NCI-H2227 treated with DMSO at 0.1 percent for 48 hours (cell line): Measurements from ENCODE around the gene NRGN.

ENCODE experiments used
- DNase-seq: peaks from one replicate; lab custom pipeline; 2025; lab: John Stamatoyannopoulos, UW

The NRGN gene

DNA sequence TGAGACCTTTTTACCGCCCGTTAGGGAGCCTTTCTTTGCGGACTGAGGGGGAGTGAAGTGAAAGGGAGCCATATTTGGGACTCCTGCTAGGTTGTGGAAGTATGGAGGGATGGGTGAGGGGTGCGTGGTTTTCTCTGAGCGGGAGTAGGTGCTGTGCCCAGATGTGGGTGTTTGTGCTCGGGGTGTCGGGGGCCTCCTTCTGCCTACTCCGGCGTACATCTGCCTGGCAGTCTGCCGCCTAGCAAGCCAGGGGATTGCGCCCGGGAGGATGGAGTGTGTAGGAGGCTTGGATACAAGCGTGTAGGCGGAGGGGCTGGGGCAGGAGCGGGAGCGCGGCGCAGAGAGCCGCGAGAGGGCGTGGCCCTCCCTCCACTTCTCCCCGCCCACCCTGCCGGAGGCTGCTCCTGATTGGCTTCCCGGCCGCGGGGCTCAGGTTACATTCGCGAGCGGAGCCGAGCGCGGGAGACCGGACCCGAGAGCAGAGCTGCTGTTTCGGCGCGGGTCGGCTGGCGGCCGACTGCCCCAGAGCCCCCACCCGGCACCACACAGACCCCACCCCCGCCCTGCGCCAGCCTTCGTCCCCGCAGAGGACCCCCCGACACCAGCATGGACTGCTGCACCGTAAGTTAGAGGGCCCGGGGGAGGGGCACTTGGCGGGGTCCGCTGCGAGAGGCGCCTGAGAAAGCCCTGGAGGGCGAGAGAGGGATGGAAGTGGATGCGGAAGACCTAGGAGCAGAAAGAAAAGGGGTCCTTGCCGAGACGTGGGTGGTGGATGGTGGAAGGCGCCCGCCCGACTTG is at the start of gene NRGN:
TSS of gene NRGN (plus strand) at position 464 of the 798 bp plus-strand sequence. CDS start at position 607, 143 bp downstream.
- DNase-seq: peak; percentile 84

DNA sequence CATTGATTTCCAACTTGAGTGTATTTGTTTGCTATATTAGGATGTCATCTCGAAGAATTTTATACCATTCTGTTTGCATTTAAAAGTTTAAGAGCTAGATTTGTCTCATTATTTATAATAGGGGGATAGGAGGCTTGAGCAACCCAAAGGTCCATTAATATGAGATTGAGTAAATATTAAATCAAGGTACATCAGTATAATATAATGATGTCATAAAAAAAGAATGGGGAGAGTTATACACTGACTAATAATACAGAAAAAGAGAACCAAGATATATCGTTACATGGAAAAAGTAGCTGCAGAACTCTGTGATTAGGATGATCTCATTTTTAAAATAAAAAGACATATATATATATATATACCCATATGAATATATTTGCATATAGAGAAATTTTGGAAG is 46.6 kb upstream of the NRGN start:
- DNase-seq: no peak

DNA sequence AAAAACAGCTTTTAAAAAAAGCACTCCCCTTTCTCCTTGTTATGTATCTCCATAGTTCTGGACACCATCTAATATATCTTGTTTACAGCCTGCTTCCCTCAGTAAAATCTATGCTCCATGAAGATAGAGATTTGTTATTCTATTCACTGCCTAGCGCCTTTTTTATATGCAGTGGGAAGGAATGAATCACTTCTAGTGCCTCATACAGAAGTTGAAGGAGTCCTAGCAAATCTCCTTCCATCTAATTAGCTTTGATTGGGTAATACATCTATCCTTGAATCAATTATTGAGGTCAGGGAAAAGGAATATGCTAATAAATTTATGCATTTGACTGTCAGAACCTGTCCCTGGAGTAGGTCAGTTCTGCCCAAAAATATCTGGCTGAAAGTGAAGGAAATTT is 40.2 kb upstream of the NRGN start:
- DNase-seq: no peak

DNA sequence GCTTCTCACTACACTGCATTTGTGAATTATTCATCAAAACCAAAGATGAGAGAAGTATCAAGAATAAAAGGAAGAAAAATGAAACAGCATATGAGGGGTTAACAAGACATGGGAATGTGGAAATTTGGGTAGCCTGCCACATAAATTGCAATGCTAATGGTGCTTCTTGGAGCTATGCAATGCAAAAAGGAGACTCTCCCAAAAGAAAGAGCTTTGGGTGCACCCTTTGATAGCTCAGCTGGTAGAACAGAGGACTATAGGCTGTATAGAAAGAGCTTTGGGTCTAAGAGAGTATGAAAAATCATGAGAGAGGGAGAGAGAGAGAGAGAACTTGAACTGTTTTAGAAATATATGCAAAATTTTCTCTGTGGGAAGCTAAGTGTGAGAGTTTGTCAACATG is 39.7 kb upstream of the NRGN start:
- no peak for DNase-seq

DNA sequence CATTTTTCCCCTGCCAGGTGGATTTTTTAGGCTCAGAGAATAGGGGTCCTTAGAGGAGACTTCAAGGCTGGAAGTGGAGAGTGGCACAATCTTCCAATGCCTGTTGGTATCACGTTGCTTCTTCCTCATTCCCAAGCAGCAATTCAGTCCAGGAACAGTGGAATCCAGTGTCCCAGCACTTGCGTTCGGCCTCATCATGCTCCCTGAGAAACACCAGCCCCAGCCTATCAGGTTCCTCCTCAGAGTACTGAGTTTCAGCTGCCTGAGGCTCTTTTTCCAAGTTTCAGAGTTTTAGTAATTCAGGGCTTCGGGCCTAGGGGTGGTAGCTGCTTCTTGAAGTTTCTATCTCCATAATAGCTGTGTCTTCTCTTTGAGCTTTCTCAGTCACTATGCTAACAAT is 31.9 kb upstream of the NRGN start:
- DNase-seq: no peak

DNA sequence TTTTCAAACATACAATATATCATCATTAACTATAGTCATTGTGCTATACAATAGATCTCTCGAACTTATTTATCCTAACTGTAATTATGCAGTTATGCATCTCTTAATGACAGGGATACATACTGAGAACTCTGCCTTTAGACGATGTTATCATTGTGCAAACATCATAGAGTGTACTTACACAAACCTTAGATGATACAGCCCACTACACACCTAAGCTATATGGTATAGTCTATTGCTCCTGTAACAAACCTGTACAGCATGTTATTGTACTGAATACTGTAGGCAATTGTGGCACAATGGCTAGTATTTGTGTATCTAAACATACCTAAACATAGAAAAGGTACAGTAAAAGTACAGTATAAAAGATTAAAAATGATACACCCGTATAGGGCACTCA is 27.4 kb upstream of the NRGN start:
- no peak for DNase-seq

DNA sequence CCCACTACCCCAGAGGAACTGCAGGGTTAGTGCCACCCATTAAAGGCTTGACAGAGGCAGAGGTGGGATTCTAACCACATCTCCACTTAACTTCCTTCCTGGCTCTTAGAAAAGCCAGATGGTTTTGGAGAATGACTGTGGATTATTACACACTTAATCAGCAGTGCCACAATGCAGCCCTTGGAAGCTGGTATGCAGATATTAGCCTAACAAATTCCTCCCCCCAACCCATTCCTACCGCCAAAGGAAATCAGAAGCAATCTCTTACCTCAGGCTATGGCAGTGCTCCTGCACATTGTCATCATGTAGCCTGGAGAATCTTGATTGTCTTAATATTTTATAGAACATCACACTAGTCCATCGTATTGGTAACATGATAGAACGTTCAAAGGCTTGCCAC is 23.2 kb upstream of the NRGN start:
- no peak for DNase-seq

DNA sequence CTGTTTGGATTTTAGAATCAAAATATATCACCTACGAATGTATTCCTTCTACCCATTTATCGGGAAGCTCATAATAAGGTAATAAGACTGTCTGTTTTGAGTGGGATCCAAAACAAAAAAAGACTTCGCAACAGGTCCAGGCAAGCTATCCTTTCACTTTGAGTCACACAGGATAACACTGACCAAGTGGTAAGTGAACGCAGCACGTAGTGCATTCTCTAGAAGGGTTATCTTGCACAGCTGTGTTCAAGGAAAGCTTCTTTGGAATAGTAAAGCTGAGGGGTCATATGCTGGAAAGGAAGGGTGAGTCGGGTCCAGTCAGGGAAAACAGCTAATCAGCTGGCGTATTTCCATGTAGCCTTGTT is 22.3 kb upstream of the NRGN start:
- DNase-seq: no peak

DNA sequence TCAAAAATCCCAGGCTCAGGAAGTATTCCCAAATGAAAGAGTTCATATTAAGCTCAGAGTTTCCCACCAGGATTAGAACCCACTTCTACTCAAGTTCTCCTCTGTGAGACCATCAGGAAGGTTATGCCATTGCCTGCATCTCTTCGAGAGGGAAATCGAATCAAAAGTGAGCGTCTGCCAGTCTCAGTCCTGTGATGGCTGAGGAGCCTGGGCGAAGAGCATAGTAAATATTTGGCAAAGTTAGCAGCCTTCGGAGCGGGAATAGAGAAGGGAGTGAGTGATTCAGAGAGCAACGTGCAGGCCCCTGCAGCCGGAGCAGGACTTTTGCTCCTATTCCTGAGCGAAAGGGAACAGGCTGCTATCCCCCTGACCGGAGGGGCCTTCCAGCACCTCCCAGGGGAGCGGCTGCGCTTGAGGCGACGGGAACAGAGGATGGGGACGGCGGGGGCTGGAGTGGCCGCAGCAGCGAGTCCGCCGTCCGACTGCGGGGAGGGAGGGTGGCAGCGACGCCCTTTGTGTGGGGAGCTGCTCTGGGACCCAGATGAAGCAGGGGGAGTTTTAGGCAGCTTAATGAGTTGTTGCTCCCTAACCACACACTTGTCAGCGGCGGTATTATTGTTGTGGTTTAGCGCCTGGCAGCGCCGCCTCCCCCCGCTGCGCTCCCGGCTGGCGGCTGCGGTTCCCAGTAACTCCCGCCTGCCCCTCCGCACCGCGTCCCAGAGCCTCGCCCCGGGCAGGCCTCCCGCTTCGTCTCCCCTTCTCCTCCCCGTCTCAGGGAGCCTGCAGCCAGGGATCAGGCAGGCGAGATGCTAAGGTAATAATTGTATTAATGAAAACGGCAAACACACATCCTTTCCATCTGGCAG is 21.7 kb upstream of the NRGN start:
- DNase-seq: no peak

DNA sequence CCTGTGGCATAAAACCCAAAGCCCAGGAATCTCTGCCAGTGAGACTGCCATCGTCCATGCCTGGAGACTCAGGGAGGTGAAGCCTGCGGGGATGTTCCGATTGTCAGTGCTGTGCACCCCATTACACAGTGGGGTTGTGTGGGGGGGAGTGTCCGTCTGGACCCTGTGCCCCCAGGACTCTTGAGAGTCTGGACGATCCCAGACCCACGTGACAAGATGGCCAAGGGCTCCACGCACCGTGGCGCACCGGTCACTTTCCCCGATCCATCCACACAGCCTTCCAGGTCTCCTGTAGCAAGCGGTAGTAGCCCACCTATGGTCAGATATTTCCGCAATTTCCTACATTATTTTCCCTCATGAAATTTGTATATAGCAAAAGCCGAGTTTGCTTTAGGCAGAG is 20.9 kb upstream of the NRGN start:
- no peak for DNase-seq

DNA sequence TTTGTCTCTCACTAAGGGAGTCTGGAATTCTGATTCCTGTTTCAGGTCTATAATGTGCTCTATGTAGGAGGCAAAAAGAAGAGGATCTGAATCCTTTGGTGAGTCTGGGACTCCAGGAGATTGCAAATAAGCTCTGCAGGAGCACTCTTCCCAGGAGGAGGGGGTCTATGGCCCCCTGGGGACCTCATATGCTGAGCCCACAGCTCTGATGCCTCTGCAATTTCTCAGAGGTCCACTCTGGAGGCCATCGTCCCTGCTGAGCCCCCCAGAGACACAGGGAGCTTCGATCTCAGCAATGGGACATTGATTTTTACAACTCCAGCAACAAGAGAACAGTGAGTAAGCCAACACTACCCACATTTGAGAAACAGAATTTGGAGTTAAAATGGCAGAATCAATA is 20.2 kb upstream of the NRGN start:
- DNase-seq: no peak

DNA sequence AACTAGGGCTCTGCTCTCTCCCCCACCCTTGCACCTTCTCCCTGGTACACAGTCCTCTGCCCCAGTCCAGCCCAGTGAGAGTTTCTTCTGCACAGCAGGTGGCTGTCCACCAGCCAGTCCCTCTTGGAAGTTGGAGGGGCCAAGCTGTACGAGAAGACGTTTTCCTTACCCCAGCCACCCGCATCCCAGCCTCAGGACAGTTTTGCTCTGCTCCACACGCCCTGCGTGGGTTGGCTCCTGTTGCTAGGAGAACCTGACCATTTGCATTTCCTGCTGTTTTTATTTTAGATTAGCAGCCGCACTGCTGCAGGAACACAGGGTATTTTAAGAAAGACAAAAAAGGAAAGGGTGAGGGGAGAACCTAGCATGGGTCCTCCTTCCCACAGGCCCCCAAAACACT is 17.6 kb upstream of the NRGN start:
- DNase-seq: no peak

DNA sequence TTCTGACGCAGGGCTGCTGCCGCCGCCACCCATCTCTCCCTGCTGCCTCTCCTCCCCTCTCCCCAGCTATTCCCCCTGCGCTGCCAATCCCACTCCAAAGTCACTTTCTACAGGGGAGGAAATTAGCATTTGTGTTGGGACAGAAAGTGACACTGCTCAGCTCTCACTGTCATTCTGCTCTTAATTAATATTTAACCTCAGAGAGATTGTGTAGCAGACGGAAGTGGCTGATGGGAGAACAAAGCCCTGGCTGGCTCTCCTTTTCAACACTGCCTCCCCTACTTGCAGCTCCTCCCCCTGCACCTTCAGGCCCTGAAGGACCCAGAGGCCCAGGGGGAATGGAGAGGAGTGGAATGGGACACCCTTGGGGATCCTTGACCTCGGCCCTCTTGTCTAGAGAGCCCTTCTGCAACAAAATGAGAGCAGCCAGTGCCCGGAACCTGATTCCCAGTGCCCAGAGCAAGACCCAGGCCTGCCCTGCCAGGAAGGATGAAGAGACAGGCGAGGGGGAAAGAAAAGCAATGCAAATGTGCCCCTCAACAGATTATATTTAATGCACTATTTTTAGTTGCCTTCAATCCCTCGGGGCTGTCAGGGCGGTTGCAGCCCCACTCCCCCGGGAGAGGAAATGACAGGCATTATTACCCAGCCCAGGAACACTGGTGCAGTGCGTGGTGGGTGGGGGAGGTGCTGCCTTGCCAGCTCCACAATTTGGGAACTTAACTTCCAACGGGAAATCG is 14.6 kb upstream of the NRGN start:
- no peak for DNase-seq

DNA sequence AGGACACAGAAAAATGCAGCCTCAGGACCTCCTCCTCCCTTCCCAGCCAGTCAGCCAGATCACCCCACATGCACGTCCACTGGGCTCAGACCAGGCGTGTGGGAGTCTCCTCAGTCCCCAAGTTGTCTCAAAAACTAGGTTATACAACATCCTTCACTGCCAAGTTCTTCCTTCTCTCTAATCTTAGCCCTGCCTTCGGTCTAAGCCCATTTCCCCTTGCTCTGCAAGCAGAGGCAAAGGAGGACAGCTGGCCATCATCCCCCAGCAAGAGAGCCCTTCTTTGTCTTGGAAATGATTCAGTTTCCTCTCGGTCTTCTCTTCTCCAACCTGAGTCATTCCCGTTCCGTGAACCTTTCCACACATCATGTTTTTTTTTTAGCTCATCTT is 14.0 kb upstream of the NRGN start:
- DNase-seq: no peak

DNA sequence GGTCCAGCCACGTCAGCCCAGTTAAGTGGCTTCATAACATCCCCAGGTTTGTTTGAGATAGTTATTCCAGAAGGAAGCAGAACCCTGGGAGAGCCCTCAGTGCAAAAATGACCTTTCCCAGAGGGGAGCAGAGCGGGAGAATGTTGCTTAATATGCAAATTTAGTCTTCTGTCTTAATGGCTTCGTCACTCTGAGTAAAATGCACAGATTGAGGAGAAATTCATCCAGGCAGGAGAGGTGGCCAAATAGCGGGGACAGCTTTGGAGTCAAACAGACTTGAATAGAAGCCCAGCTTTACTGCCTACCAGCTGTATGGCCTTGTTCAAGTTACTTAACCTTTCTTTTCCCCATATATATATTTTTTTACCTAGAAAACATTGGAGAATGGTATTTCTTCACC is 12.3 kb upstream of the NRGN start:
- DNase-seq: no peak

DNA sequence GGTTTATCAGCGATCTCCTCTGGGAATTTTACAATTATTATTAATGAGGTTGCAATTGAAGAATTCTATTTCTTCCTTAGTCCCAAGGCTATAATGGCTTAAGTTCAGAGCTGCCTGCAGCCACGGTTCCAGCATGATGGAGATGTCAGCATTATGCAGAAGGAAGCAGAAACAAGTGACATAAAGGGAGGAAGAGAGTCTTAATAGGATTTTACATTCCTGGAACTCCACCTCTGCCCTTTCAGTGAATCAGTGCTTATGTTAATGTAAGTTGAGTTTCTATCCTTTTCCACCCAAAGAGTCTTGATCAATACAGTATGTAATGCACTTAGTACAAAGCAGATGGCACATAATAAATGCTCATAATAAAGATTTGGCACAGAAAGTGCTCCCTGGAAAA is 11.6 kb upstream of the NRGN start:
- no peak for DNase-seq

DNA sequence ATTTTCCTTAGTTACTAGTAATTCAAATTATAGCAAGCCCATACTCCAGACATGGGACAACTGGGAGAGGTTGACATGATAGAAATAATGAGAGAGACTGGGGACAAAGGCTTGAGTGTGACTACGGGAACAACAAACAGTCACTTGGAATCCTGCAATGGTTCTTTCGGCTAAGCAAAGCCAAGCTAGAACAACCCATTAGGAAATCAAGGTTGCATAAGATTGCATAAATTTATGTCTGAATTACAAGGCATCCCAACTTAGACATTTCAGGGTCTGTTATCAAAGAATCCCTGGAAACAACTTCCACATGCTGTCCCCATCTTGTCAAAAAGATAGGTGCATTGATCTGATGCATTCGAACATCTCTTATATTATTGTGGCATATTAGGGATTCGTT is 10.2 kb upstream of the NRGN start:
- no peak for DNase-seq

DNA sequence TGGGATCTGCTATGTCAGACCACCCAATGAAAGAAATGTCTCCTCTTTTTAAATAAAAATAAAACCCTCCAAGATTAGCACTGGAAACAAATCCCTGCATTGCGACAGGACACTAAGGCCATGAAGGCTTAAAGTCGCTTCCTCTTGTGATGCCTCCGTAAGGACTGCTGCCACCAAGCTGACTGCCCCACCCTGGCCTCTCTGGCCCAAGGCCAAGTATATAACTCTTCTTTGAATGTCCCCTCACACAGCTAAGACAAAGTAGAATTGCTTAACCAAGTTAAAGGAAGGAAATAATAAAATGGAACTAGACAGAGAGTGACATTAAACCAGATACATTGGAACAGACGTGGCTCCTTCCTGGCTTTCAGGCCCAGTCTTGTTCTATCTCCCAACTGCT is 7.5 kb upstream of the NRGN start:
- no peak for DNase-seq

DNA sequence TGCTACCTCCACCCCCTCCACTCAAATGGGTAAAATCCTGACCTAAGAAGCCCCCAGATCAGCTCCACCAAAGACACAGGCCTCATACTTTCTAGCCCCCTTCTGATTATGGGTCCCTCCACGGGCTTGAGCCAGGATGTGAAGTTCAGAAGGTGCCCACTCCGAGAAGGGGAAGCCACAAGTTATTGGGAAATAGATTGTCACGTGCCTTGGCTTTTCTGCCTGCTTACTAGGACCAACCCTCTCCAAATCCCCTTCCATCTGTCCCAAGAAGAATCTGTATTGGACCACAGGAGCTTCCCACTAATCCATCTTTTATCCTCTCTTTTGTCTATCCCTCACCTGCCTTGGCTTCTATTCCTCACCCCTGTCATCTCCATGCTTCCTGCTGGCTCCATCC is 3.0 kb upstream of the NRGN start:
- no peak for DNase-seq

DNA sequence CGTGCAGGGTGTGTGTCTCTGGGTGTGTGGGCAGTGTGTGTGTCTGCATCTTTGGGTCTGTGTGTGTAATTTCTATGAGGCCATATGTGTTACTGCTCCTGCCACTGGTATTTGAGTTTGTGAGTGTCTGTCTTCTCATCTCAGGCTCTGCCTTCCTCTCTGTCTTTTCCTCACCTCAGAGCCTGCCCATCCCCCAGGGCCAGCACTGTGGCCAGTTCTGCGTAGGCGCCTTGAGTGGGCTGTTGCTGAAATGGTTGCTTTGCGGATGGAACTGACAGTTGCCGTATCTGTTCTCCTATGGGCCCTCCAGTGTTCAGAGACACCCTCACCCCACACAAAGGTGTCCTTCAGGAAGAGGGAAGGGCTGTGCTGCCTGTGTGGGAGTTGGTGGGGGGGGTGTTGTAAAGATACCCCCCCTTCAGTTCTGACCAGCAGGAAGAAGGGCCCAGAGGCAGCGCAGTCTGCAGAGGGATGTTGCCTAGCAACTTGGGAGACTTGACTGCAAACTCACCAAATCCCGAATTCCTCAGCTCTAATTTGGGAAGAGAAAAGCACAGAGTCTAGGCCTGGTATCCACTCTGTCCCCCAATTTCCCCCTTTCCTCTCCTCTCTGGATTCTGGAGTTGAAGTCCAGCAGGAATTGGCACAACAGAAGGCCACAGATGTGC is 2.0 kb upstream of the NRGN start:
- DNase-seq: no peak

DNA sequence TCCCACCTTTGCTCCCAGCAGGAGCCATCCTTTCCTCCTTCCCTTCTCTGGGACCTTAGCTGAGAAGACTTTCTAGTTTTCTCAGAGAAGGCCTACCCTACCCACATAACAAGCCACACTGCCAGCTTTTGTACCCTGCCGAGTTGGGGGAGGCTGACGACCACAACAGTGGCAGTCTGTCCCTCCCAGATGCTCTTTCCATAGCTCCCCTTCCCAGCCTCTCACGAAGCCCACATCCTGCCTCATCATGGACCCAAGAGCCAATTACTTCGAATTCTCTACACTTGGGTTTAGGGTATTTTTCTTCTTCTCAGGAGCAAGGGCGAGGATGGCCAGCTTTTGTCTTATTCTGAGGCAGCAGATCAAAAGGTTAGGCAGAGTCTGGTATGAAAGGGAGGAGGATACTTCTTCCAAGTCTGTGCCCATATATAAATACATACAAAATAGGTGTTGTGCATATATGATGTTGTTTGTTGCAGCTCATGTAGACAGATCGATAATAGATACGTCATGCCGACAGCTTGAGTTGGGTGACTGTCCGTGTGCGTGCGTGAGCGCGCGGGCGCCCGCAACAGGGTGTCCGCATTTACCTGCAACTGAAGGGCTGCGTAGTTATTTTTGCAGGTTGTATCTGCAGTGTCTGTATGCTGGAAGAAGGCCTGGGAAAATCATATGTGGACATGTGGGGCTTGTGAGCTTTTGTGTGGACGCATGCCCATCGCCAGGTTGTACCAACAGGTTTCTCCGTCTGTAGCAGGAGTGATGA is 846 bp upstream of the NRGN start:
- no peak for DNase-seq
